HPDE6-E6E7 (cell line): Measurements from ENCODE around the gene ARL15.
A peak's percentile ranks its signal among the peaks of the same experiment; 100 is the strongest.

Source experiments
- DNase-seq: peaks from one replicate; pipeline ENCODE4 v3.0.0; 2011; ENCODE audit warnings: missing footprints; ENCODE audit errors: extremely low spot score

The ARL15 gene

DNA sequence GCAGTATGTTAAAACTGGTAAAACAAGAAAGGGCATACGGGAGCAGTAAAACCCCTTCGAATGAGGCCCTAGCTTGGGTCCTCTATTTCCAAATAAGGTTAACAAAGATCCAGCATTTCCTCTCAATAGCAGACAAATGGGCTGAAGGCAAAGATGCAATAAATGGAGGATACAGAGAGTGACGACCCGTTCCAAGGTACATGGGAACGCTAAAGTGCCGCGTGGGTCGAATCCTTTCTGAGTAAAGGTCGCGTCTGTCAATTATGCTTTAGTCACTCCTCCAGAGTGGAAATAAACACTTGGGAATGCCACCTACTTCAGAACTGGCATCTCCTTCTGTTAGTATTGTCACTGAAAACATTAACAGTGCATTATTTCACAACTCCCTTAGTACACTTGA, 24.7 kb downstream of the ARL15 start:
- DNase-seq = no peak

DNA sequence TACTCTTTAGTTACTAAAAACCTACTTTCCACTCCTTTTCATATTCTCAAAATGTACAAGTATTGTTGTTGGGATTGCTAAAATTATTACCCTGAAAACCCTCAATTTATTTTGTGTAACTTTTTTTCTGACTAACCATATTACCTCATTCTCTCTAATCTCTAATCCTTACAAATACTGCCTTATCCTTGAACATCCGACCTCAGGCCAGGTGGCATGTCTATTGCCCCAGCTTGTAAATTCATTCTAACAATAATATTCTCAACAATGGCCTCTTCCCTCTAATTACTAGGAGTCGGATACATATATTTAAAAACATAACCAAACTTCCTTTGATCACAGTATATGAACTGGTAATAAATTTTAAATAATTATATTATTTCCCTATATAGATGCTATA, 25.8 kb downstream of the ARL15 start:
- no peak for DNase-seq

DNA sequence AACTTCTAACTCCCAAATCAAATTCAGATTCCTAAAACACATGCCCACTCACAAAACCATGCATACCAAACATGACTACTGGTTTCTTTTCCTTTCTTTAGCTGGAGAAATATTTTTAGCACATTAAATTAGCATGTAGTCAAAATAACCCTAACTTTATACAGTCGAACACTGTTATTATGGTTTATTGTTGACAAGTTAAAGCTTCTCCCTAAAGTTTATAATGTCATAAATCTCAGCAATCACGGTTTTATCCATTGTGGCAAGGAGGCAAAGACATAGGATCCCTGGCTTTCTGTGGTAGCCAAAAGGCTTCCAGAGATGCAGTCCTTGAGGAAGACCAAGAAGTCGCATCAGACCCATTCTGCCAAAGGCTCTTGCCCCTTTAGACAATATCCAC, 27.5 kb downstream of the ARL15 start:
- DNase-seq = no peak

DNA sequence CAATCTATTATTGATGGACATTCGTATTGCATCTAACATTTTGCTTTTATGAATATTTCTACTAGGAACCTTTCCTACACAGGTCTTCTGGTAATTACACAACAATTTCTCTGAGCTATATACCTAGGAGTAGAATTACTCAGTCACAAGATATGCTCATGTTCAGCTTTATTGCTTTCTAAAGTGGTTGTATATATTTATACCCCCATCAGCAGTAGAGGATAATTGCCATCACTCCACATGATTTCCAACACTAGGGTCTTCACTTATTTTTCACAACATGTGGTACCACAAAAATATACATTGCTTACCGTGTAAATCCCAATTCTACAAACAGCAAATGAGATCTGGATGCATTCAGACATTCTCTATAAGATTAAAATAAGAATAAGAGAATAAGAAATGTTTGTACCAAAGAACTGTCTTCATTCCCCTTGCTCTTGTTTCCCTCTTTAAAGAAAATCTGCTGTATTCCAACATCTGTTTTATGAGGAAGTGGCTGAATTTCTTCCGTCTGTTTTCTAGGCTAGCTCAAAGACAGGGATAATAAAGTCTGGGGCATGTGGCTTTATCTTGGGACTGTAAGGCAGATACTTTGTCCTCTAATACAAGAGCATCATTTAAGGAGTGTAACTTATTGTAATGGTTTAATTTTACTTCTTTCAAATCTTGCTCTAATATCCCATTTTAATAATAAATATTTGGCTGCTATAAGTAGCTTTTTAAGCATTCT, 28.2 kb downstream of the ARL15 start:
- DNase-seq = no peak

DNA sequence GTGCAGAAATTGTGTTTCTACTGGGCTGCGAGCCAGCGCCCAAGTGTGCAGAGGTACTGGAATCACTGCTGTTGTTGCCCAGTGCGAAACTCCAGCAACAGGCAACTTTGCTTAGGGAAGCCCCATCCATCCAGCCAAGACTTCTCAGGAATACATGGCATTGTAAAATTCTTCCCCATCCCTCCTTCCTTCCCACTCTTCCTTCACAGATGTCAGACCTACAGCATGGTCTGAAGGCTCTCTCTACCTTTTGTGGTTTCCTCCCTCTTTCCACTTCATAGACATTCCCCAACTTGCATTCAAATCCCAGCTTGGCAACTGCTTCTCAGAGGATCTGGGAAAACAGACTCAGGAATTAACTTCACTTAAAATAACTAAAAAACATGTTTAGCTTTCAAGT, 30.4 kb downstream of the ARL15 start:
- DNase-seq = no peak

DNA sequence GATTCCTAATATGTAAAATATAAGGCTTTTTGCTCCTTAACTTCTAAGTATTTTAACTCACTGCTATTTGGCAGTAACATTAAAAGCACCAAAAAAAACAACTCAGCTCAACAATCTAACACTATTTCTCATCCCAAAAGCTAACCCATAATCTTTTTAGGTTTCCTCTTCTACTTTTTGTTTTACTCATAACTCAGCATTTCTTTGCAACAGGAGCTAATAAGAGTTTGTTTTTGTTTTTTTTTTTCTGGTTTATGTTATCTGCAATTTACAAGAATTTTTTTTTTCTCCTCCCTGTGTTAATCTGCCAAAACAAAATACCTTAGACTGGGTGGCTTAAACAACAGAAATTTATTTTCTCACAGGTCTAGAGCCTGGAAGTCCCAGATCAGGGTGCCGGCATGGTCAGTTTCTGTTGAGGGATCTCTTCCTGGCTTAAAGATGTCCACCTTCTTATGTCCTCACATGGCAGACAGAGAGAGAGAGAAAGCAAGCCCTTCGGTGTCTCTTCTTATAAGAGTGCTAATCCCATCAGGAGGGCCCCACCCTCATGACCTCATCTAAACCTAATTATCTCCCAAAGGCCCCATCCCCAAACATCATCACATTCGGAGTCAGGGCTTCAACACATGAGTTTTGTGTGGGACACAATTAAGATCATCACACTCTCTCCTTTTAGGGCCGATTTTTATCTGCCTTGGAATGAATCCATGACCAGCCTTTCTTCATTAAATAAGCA, 31.2 kb downstream of the ARL15 start:
- no peak for DNase-seq

DNA sequence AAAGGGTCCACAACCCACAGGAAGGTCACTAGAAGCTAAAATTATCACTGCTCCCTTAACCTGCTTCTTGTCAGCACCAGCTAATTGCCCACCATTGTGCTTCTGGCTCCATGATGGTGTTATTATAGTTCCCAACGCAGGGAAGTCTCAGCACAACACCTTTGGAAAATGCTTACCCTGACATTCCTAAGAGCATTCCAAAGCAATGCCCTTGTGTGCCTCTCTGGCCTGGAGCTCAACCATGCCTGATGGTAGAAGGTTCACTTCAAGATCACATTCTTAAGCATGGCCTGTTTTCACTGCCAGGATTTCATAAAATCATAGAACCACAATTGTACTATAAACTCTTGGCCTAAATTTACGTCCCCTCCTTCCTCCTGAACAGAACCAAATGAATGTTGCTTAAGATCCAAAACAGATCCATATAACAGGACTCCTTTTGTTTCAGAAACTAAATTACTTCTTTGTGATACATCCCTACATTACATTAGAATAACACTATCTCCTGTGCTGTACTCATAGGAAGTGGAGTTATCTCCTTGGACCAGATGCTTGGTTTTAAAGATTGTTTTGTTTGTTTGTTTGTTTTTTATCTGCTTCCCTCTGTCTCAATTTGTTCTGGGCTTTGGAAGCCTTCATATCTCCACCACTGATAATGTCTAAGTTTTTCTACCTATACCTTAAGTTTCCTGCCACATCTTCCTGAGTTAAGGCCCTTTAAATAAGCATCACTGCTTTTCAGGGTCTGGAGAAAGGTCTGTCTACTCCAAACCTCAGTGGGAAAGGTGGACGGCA, 32.1 kb downstream of the ARL15 start:
- no peak for DNase-seq

DNA sequence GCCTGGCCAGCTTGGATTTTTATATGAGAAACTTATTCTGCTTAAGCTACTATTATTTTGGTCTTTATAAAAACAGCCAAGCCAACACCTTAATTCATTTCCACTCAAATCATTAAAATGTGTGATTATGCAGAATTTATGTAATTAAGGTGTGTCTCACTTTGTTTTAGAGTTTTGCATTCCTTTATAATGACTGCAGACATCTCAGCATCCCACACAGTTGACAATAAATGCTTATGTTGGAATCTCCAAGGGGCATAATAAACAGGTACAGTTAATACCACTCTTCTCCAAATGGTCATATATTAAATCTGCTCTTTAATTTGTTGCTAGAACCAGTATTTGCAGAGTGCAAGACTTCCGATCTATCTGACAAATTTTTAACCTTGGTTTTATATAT, 34.3 kb downstream of the ARL15 start:
- DNase-seq = no peak

DNA sequence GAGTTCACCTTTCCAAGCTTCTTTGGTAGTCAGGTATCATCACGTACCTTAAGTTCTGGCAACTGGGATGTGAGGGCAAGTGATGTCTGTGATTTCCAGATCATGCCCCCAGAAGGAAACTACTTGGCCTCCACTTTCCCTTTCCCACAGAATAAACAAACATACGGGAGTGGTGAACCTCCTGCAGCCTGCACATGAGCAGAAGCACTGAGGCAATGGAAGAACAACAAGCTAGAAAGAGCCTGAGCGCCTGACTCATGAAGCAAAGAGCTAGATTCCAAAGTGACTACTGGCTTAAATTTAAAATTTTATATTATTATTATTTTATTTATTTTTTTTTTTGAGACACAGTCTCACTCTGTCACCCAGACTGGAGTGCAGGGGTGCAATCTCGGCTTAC, 35.0 kb downstream of the ARL15 start:
- no peak for DNase-seq

DNA sequence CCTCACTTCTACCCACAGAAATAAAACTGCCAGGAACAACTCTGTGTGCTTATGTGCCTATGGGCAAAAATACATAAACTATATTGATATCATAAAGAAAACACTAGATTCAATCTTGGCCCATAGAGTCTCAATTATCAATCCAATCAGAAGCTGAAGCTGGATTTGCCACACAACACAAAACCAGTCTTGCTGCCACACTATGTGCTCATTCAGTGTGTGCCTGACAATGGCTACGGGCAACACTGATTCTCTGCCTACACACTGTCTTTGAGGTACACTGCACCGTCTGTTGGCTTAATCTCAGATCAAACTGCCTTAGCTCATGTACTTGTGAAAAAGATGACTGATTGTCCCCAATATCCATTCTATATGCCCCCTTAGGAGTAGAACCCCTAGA, 35.4 kb downstream of the ARL15 start:
- no peak for DNase-seq

DNA sequence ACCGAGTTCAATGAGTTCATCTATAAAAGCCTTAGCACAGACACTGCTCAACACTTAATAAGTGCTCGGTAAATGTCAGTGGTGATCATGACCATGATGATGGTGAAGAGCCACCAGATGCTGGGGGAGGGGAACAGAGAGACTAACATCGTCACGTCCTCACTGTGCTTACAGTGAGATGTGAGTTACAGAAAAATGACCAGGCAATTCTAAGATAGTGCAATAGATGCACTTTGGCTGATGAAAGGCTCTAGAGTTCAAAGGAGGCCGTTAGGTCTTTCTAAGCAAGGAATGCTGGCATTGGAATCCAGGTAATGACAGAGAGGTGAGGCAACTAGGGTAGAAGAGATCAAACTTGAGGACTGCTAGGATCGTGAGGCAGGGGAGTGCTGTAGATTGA, 36.7 kb downstream of the ARL15 start:
- DNase-seq = no peak

DNA sequence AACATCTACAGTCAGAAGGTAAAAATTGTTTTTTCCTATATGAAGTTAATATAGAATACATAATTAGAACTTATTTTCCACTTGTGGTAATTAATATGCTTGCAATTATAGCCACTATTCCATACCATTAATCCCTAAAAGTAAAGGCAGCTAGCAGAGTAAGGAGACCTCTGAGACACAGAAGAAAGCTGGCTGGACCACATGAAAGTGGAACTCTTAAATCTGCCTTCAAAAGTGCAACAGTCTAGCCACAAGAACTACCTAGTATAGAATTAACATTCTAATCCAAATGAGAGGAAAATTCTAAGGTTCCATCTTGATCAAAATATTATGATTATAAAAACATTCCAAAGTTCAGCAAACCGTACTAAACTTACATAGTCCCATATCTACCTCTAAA, 37.6 kb downstream of the ARL15 start:
- no peak for DNase-seq

DNA sequence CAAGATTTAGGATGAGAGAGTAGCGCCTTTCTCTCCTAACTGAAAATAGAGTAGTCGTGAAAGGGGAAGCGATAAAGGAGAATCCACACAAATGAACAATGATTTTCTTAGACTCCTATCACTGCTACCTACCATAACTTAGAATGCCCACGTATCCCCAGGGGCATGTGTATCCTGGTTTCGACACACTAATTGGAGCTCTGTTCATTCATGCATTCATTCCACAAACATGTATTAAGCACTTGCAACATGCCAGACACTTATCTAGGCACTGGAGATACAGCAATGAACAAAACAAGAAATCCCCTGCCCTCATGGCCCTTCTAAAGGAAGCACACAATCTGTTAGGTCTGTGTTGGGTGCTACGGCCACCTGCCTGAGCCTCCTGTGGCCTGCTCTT, 40.0 kb downstream of the ARL15 start:
- DNase-seq = no peak

DNA sequence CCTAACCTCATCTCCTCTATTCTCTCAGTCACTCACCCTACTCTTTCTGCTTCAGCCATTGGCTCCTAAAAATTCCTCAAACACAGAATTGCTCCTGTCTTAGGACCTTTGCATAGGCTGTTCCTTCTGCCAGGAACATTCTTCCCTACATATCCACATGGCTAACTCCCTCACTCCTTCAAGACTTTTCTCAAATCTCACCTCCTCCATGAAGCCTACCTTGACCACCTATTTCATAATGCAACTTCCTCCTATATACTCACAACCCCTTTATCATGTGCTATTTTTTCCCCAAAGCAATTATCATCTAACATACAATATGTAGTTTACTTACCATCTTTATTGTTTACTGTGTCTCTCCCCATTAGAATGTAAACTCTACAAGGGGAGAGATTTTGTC, 45.8 kb downstream of the ARL15 start:
- DNase-seq = no peak

DNA sequence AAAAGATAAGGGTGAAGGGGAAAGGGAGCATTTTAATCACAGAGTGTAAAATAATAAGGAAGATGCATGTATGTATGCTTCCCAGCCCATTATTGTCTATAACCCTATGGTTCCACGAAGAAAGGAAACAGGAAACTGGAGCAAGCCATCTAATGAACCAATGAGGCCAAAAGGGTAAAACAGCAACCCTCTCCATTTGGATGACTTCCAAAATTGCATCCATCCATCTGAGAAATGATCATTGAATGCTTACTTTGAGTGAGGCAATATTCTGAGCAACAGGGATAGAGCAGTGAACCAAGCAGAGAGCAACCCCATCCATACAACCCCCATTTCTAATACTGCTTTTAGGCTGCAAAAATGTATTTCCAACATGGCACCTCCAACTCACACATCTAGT, 46.9 kb downstream of the ARL15 start:
- no peak for DNase-seq

DNA sequence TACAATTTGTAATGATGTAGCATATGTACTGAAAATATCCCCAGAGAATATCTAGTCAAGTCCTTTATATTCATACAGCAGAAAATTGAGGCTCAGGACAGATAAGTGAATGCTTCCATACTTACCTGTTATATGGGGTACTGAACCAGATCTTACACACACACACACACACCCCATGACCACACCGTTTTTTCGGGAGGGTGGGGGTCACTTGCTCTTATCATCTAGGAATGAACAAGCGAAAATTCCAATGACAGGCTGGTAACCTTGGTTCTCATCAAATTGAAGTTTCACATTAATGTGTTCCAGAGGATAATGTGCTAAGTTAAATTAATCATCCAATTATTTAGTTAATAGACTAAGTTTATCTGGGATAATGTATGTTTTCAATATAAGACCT, 48.8 kb downstream of the ARL15 start:
- no peak for DNase-seq

DNA sequence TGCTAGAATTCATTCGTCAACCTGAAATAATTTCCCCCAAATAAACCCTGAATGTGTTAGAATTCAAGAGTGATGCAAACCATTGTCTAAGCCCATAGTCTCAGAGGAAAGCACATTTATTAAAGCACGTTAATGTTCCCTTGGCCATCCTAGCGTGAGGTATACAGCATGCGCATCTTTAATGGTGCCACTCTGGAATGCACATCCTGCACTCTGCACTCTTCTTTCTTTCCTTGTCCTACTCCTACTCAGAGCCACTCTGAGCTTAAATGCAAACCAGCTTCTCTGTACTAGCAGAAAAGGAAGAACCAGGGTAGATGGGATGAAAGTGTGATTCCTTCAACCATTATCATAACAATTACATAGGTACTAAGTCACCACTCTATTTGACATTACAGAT, 50.4 kb downstream of the ARL15 start:
- DNase-seq = no peak

DNA sequence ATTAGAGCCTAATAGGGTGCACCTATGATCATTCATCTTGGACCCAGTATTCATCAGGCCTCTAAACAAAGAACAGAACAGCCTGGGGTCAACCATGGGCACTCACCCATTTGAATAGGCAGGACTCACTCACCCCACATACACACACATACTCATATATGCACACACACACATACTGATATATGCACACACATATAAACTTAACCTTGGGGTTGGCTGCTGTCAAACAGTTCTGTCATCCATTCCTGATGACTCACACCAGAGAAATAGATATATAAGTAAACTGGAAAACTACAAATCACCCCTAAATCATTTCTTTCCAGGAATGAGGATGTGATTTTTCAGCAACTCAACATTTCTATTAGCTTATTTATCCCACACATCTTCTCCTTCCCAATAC, 51.3 kb downstream of the ARL15 start:
- DNase-seq = peak; percentile 7

DNA sequence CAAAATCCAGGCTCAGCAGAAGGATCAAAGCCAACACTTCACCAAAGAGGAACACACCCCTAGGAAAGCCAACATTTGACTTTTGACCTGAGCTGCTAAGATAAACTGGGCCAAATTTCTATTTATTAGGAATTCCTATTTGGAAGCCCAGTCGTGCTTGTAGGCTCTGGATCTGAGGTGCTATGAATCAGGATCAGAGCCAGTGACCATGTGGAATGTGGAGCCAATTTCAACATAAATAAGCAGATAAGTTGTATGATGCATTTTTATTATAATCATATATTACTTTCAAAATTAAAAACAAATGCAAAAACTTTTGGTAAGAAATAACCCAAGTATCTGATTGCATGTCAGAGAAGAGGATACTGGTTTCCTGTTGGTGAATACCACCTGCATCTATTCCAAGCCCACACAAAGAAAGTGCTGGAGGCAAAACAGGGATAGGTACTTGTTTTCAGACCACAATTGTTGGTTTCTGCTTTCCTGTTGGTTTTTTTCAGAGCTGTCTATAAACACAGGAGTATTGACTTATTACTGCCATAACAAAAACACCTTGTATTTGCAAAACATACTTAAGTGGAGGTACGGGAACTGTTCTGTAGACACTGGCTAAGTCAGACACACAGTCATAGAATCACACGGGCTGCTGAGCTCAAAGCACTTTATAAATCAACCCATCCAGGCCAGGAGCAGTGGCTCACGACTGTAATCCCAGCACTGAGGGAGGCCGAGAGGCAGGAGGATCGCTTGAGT, 52.8 kb downstream of the ARL15 start:
- DNase-seq = no peak

DNA sequence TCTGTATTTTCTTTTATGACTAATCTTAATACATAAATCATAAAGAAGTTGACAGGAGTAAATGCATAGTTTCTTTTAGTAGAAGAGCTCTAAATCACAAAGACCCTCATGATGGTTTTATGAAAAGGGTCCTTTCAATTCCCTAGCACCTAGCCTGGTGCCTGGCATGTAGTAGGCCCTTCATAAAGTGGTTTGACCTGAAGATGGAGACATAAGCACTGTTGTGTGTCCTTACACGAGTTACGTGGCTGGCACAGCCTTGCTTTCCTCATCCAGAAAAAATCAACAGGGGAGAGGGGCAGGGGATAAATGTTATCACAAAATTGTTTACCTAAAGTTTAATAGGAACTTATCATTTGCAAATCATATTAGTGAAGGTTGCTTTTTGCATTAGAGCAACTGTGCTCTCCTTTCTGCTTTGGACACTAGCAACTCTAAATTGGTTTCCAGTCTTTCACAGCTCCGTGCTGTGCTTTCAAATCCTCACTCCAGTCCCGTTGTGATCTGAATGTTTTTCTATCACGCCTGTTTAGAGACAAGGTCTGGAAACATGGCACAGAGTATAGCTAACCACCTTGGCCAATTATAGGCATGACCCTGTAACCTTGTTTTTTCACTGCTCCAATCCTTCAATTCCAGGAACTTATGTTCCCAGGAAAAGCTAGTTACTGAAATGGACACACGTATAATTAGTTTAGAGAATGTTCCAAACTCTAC, 55.7 kb downstream of the ARL15 start:
- no peak for DNase-seq

DNA sequence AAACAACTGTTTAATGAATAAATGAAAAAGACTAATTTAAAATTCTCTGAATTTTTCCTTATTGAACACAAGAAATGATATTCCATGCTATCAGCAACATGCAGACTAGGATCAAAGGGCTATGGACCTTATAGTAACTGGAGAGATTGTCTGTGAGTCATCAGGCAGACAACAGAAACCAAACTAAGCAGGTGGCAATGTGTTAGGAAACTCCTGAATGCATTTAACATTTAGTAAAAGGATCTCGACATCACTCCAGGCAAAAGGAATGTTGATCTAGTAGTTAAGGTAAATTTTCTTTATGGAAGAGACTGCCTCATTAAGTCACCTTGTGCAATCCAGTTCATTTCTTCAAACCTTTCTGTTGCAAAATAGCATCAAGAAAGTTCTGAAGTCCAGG, 58.4 kb downstream of the ARL15 start:
- DNase-seq = peak; percentile 9
